ENCODE data around the gene STPG2.

DNA sequence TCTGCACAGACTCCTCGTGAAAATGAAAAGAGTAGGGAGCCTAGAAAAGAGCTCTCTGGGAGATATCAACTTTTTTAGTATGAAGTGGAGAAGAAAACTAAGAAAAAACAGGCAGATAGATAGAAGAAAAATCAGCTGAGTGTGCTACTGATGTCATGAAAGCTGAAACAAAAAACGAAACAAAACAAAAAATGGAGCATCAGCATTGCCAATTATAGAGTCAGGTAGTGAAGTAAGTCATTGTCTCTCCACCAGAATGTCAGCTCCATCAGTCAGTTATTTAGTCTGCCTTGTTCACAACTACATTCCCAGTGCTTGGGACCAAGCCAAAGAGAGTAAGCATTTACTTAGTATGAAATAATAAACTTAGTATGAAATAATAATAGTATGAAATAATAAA is 595.1 kb downstream of the STPG2 start:
- TF ChIP-seq, protein P1, sequence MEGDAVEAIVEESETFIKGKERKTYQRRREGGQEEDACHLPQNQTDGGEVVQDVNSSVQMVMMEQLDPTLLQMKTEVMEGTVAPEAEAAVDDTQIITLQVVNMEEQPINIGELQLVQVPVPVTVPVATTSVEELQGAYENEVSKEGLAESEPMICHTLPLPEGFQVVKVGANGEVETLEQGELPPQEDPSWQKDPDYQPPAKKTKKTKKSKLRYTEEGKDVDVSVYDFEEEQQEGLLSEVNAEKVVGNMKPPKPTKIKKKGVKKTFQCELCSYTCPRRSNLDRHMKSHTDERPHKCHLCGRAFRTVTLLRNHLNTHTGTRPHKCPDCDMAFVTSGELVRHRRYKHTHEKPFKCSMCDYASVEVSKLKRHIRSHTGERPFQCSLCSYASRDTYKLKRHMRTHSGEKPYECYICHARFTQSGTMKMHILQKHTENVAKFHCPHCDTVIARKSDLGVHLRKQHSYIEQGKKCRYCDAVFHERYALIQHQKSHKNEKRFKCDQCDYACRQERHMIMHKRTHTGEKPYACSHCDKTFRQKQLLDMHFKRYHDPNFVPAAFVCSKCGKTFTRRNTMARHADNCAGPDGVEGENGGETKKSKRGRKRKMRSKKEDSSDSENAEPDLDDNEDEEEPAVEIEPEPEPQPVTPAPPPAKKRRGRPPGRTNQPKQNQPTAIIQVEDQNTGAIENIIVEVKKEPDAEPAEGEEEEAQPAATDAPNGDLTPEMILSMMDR (IDR thresholded peaks at IDR 0.05), result no peak
- TF ChIP-seq EZH2 (IDR thresholded peaks at IDR 0.05; ENCODE audit: borderline replicate concordance, insufficient read depth, low read depth, low read length, poor library complexity, severe bottlenecking), result no peak

Data from B cell (primary cell).